ENCODE data around the gene PRR35. TPM values are rescaled to one million over a fixed set of nuclear protein-coding genes. Genes with fewer than 3 reads are reported as not detected.
A peak's percentile ranks its signal among the peaks of the same experiment; 100 is the strongest.

PRR35 gene
- total RNA-seq (not detected), polyA plus RNA-seq (not detected)
- long read RNA-seq, donor 1, result 0 reads
- long read RNA-seq, donor 2, result 0 reads

DNA sequence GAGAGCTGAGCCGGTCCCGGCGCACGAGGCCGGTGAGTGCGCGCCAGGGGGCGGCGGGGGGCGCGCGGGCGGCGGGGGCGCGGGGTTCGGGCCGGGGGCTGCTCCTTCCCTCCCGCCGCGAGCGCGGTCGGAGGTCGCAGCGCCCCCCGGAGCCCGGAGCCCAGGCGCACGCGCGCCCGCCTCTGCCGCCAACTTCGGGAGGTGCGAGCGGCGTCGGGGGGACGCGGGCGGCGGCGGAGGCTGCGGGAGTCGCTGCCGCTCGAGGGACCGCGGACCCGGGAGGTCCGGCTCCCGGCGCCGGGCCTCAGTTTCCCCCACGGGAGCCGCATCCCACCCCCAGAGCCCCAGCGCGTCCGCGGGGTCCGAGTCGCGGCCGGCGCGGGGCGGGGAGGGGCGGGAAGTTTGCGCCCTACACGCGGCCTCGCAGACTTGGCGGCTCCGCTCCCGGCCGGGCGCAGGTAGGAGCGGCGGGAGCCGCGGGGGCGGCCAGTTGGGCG, at the start of gene PRR35:
TSS of gene PRR35 (plus strand) at position 191 of the 497 bp plus-strand sequence. CDS start 2,901 bp downstream, outside the sequence.
- Histone ChIP-seq H3K27me3 (ENCODE audit: insufficient read depth in 3 of 3, low read length in 2 of 3) (peaks cover 0 to 40% (median 15%) of the 10 kb centered on the region in 3 donors), H3K27ac (no peak within 1 kb of the TSS), H3K4me3 (no peak within 1 kb of the TSS), H3K4me1 (no peaks in the 10 kb centered on the region), H3K36me3 (ENCODE audit: insufficient read depth in 1 of 2, low read depth in 1 of 2) (no peaks in the 10 kb centered on the region), H3K9me3 (no peaks in the 10 kb centered on the region)
- 0 to 5% (median 1%) methylated on average over 4 to 83 of the region's 84 CpGs for WGBS, 3 donors
- intact Hi-C loops (cut with DNase I), result no loop called here
- DNase-seq (no peak), ATAC-seq (no peak)
- TF ChIP-seq, protein P1, sequence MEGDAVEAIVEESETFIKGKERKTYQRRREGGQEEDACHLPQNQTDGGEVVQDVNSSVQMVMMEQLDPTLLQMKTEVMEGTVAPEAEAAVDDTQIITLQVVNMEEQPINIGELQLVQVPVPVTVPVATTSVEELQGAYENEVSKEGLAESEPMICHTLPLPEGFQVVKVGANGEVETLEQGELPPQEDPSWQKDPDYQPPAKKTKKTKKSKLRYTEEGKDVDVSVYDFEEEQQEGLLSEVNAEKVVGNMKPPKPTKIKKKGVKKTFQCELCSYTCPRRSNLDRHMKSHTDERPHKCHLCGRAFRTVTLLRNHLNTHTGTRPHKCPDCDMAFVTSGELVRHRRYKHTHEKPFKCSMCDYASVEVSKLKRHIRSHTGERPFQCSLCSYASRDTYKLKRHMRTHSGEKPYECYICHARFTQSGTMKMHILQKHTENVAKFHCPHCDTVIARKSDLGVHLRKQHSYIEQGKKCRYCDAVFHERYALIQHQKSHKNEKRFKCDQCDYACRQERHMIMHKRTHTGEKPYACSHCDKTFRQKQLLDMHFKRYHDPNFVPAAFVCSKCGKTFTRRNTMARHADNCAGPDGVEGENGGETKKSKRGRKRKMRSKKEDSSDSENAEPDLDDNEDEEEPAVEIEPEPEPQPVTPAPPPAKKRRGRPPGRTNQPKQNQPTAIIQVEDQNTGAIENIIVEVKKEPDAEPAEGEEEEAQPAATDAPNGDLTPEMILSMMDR (IDR thresholded peaks at IDR 0.05), result no peak

DNA sequence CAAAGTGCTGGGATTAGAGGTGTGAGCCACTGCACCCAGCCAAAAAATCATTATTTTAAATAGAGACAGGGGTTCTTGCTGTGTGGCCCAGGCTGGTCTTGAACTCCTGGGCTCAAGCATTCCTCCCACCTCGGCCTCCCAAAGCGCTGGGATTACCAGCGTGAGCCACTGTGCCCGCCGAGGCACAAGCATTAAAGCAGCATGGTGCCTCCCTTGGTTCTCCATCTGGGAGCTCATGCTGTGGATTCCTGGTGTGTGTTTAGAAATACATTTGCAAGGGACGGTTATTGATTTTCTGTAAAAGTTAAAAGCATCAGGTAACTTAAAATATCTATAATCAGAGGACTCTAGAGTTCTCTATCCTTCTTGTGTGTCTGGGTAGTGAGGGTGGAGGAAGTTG, 47.4 kb upstream of the PRR35 start:
- Histone ChIP-seq H3K27ac (no peak overlapping the region), H3K4me3 (no peak overlapping the region), H3K4me1 (no peaks in the 10 kb centered on the region), H3K9me3 (no peaks in the 10 kb centered on the region), H3K27me3 (ENCODE audit: insufficient read depth in 3 of 3, low read length in 2 of 3) (no peaks in the 10 kb centered on the region), H3K36me3 (ENCODE audit: insufficient read depth in 1 of 2, low read depth in 1 of 2) (peaks cover 2 to 71% of the 10 kb centered on the region in 2 donors)
- intact Hi-C loops (cut with DNase I), result no loop called here
- DNase-seq (no peak), ATAC-seq (no peak)
- TF ChIP-seq, protein P1 (IDR thresholded peaks at IDR 0.05), result no peak
- 89 to 94% (median 90%) methylated on average over 6 of the region's 6 CpGs for WGBS, 3 donors

DNA sequence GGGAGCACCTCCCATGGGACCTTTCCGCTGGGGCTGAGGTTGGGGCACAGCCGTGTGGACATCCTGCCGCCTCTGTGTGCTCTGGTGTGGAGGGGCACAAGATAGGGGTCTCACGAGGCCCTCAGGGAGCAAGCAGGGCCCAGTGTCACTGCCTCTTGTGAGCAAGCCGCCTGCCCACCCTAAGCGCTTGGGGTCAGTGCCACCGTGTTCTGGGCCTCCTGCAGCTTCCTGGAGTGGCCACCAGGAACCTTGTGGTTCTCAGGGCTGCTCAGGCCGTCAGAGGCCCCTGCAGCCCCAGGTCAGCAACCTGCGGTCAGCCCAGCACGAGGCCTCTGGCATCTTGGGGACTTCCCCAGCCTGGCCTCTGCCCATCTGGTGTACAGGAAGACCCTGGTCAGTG, 46.2 kb upstream of the PRR35 start:
- TF ChIP-seq, protein P1 (IDR thresholded peaks at IDR 0.05), result no peak
- Histone ChIP-seq H3K36me3 (ENCODE audit: insufficient read depth in 1 of 2, low read depth in 1 of 2) (peaks cover 2 to 64% of the 10 kb centered on the region in 2 donors), H3K27ac (no peak overlapping the region), H3K4me3 (no peak overlapping the region), H3K9me3 (no peaks in the 10 kb centered on the region), H3K27me3 (ENCODE audit: insufficient read depth in 3 of 3, low read length in 2 of 3) (no peaks in the 10 kb centered on the region), H3K4me1 (no peaks in the 10 kb centered on the region)
- 83 to 89% (median 87%) methylated on average over 10 of the region's 10 CpGs for WGBS, 3 donors
- ATAC-seq (peak in 1 of 4 donors; percentile 1), DNase-seq (no peak)
- intact Hi-C loops (cut with DNase I), result no loop called here

DNA sequence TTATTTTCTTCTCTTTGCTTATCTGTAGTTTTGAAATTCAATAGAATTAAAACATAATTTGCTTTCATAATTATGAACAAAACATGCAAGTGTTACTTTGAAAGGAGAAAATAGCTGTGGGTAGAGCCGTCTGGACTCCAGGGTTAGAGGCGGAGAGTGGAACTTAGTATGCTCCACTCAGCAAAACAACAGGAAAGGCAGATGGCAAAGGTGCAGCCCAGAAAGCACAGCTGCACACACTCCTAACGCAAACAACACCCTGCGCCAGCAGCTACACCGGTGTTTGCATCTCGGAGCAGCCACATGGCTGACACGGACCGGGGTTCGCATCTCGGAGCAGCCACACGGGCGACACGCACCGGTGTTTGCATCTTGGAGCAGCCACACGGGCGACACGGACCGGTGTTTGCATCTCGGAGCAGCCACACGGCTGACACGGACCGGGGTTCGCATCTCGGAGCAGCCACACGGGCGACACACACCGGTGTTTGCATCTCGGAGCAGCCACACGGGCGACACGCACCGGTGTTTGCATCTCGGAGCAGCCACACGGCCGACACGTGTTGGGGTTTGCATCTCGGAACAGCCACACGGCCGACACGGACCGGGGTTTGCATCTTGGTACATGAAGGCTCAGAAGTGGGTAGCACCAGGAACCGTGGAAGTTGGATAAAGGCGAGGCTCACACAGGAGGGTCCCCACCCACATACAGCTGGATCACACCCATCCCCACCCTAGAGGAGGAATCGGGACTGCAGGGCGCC, 44.8 kb upstream of the PRR35 start:
- intact Hi-C loops (cut with DNase I), result no loop called here
- H3K9me3 ChIP-seq, result no peaks in the 10 kb centered on the region
- no peaks in the 10 kb centered on the region for H3K27me3 ChIP-seq (ENCODE audit: insufficient read depth in 3 of 3, low read length in 2 of 3)
- H3K4me3 ChIP-seq, result no peak overlapping the region
- peaks cover 2 to 64% of the 10 kb centered on the region in 2 donors for H3K36me3 ChIP-seq (ENCODE audit: insufficient read depth in 1 of 2, low read depth in 1 of 2)
- H3K4me1 ChIP-seq, result no peaks in the 10 kb centered on the region
- ATAC-seq (no peak), DNase-seq (peak in 1 of 2 donors; percentile 42)
- no peak overlapping the region for H3K27ac ChIP-seq
- WGBS, 3 donors, result 91 to 92% (median 92%) methylated on average over 45 of the region's 45 CpGs
- TF ChIP-seq, protein P1 (IDR thresholded peaks at IDR 0.05), result no peak
